Adrenal gland (tissue), 5 donors: ENCODE results near the gene COL23A1.

Experiments used
- POLR2A ChIP-seq, 2 donors: fragments of 450-650 bp; IDR thresholded peaks; one replicate each; pipeline ENCODE4 v1.6.1; 2017; ENCODE audit warnings: antibody characterized with exemption in 2 of 2, mild to moderate bottlenecking in 2 of 2, moderate library complexity in 1 of 2
- TF ChIP-seq, protein P1 (sequence below), 6 experiments: fragments of 450-650 bp in 4 of 6; fragments of 200-600 bp in 2 of 6; sonication (generic) in 1 of 6; IDR thresholded peaks; 1 replicate in 5 of 6; 2 replicates in 1 of 6; pipeline versions ENCODE4 v1.5.1 to v1.8.0; 2016 to 2021; ENCODE audit warnings: antibody characterized with exemption in 6 of 6, mild to moderate bottlenecking in 2 of 6, moderate library complexity in 1 of 6
- donor health status: DM: no; HTN: no; CAD: no.

GRCh38 chr5:178269499-178269898, 320.7 kb downstream of the COL23A1 start:
- TF ChIP-seq, protein P1, sequence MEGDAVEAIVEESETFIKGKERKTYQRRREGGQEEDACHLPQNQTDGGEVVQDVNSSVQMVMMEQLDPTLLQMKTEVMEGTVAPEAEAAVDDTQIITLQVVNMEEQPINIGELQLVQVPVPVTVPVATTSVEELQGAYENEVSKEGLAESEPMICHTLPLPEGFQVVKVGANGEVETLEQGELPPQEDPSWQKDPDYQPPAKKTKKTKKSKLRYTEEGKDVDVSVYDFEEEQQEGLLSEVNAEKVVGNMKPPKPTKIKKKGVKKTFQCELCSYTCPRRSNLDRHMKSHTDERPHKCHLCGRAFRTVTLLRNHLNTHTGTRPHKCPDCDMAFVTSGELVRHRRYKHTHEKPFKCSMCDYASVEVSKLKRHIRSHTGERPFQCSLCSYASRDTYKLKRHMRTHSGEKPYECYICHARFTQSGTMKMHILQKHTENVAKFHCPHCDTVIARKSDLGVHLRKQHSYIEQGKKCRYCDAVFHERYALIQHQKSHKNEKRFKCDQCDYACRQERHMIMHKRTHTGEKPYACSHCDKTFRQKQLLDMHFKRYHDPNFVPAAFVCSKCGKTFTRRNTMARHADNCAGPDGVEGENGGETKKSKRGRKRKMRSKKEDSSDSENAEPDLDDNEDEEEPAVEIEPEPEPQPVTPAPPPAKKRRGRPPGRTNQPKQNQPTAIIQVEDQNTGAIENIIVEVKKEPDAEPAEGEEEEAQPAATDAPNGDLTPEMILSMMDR (IDR thresholded peaks at IDR 0.05), result no peak
- TF ChIP-seq POLR2A (IDR thresholded peaks at IDR 0.05), result no peak
